ENCODE results near the gene GTF2A1L. TPM values are rescaled to one million over a fixed set of nuclear protein-coding genes. Genes with fewer than 3 reads are reported as not detected.

Gene GTF2A1L
- not detected in 2 replicates for polyA plus RNA-seq

DNA sequence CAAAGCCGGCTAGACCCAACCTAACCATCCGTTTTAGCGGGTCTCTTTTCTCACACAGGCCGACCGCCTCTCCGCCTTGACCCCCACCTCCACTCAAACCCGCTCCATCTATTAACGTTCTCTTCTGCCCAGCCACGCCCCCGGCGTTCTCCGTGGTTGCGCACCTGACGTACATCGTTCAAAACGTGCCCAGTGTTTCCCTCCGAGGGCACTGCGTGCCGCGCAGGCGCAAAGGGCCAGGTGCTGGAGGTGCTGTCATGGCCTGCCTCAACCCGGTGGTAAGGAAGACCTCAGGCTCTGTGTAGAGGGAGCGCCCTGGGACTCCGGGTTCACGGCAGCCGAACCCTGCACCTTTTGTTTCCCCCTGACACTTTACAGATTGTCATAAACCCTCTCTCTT, at the start of gene GTF2A1L:
TSS of gene GTF2A1L (plus strand) at position 239 of the 400 bp plus-strand sequence. CDS start at position 258, 19 bp downstream.

Other genes with a start within 250 kb of the GTF2A1L start
- 45.7 and 53.2 TPM in 2 replicates for gene PPP1R21, start 177.1 kb upstream of the GTF2A1L start, polyA plus RNA-seq
- gene STON1, start 87.7 kb upstream of the GTF2A1L start, polyA plus RNA-seq = 5.3 and 6.6 TPM in 2 replicates
- gene LHCGR, start 137.9 kb downstream of the GTF2A1L start, polyA plus RNA-seq = not detected in 2 replicates